NCI-H748 (cell line): ENCODE results near the gene KLK13.

Experiments
- DNase-seq: peaks from one replicate; lab custom pipeline; 2025; ENCODE audit not compliant: unreplicated experiment; lab: John Stamatoyannopoulos, UW

KLK13 gene

DNA sequence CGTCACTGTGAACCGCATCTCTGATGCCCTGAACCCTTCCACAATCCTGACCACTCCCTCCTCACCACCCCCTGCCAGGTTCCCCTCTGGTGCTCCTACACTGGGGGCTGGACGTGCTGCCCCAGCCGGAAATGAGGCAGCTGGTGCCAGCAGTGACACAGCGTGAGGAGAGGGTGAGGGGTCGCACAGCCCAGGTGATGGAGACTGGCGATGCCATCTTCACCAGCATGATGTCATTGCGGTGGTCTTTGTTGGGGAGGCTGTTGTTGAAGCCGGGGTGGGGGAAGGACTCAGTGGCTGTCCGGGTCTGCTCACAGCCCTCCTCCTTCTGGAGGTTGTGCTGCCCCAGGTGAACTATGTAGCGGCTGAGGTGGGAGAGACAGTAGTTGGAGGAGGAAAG, 40.9 kb downstream of the KLK13 start:
- DNase-seq: no peak

DNA sequence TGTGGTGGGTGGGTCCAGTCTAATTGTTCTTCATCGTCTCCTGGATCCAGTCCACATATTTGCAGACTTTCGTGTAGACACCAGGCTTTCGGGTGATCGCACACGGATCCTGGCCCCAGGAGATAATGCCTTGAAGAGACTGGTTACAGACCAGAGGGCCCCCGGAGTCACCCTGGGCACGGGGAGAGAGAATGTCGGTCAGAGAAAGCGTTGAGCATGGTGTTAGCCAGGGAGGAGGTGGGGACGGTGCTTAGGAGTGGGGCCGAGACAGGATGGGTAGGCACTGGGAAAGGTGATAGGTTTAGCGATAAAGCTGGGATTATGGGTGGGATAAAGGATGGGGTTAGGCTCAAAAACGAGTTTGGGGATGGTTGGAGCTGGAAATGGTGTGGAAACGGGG, 42.4 kb downstream of the KLK13 start:
- DNase-seq: no peak

DNA sequence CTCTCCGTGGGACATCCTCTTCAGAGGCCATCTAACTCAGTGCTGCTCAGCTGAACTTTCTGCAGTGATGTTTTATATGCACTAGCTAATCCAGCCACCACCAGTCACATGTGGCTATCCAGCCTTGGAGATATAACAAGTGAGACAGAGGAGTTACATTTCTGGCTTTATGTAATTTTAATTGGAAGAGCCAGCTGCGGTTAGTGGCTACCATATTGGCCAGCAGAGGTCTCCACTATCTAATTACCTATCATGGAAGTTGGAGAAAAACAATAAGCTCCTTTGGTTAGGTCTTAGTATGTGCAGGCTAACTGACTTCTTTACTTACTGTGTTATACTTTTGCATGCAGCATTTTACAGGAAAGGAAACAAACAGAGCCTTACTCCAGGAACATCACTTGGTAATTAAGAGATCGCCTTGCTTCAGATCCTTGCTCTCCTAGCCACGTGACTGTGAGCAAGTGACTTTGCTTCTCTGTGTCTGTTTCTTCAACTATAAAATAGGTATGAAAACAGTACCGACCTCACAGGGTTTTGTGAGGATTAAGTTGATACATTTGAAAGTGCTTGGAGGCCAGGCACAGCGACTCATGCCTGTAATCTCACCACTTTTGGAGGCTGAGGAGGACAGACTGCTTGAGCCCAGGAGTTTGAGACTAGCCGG, 43.8 kb downstream of the KLK13 start:
- peak; percentile 83 for DNase-seq

DNA sequence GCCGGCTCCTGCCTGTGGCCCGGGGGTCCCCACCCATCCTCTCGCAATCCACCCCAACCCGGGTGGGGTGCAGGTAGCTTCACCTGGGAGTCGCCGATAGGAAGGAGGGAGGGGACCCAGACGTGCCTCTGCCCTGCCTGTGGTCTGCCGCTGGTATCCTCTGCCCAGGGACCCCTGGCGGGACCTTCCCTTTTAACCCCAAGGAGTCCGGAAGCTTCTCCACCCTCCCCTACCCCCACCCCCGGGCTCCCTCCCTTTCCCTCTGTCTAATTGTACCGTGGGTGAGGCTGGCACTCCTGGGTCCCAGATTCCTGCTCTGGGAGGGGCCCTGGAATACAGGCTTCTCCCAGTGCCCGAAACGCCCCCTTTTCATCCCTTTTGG, 45.4 kb downstream of the KLK13 start, which contains the start of gene KLK10:
Gene KLK10, minus strand, starts transcription at position 166 of the 382 bp plus-strand sequence. CDS start 579 bp downstream, outside the sequence.
- no peak for DNase-seq

GRCh38 chr19:51018745-51019543, 45.9 kb downstream of the KLK13 start:
- DNase-seq: peak; percentile 57

DNA sequence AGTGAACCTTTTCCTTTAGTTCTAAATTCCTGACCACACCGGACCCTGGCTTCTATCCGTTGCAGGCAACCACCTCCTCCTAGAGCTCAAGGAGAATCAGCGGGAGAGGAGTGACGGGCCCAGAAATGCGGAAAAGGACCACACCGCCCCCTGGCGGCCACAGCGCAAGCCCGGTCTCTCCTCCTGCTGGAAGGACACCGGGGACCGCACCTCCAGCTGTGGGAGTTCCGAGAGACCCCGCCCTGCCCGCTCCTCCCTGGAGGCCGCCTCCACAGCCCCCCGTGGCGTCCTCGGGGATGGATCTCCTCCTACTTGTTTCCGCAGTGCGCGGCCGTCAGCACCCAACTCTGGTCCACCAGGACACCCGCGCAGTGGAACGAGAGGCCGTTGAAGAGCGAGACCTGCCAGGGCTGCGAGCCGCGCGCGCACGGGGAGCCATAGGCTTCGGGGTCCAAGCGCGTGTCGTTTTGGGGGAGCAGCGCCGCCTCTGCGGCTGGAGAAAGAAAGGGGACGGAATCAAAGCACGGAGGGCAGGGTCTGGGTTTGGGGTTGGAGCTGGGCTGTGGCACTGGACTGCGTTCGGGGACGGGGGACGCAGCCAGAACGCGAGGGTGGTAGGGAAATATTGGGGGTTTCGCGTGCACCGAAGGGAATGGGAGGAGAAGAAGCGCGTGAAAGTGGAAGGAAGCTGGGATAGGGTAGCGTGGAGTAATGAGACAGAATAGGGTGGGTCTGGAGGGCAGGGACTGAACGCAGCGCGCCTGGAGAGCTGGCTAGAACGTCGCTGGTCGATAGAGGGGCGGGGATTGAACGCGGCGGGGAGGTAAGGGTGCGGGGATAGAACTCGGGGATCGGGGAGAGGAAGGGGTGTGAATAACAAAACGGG, 47.9 kb downstream of the KLK13 start:
- peak; percentile 70 for DNase-seq

GRCh38 chr19:51015691-51016267, 49.1 kb downstream of the KLK13 start:
- no peak for DNase-seq

DNA sequence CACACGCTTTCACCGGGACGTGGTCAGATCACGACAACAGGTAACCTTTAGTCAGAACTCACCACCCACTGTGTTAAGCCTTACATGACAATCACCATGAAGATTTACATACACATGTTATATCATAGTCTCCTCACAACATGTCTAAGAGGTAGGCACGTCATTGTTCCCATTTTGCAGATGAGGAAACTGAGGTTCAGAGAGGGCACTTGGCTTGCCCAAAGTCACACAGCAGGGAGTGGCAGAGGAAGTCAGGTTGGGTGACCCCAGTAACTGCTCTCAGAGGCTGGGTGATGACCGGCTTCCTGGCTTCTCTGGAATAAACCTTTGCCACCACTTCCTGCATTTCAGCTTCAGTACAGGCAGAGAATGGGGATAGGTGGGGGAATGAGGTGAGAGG, 50.6 kb downstream of the KLK13 start:
- no peak for DNase-seq

GRCh38 chr19:51012661-51013190, 52.2 kb downstream of the KLK13 start:
- DNase-seq: no peak

- no peak for DNase-seq
These were observed 54.7 kb downstream of the KLK13 start for GRCh38 chr19:51010066-51010795.

DNA sequence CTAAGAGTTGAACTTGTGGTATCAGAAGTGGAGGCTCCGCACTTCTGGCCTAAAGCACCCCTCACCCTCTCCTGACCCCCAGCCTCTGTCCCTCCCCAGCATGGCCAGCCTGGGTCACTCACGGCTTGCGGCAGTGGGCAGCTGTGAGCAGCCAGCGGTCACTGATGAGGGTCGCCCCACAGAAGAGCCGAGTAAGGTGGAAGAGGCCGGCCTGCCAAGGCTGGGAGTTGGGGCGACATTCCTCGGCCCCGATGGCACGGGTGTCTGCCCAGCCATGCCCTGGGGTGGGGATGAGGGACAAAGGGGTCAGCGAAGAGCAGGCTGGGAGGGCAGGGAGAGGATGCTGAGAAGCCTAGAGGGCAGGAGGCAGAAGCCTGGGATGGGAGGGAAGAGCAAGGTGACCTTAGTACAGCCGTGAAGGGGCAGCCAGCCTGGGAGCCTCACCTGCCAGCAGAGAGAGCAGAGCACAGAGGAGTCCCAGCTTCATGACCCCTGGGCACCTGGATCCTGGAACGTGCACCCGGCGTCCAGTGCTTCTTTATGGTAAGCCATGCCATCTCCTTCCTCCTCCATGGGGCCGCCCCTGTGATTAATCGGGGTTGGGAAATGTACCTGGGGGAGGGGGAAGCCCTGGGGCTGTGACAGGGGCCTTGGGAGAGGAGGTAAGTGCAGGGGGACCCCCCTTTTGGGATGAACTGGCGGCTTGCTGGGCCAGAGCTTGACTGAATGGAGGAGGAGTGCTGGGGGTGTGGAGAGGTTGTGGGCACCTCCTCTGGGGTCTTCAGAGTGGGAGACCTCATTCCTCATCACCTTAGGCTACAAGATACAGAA, 55.6 kb downstream of the KLK13 start:
- no peak for DNase-seq

DNA sequence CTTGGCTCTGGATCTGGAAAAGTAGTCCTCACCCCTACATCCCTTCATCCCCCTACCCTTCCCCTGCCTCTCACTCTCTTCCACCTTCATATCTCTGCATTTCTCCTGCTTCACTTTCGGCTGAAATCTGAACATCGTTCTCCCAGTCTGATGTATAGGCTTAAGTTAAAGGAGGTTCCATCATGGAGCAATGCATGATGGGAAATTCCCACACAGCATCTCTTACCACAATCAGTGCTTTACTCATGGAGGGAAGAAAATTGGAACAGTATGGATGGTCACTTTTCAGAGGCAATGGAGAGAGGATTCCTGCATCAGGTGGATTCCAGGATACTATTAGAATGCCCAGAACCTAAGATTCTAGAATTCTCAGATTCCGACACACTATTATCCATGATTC, 57.4 kb downstream of the KLK13 start:
- DNase-seq: no peak

DNA sequence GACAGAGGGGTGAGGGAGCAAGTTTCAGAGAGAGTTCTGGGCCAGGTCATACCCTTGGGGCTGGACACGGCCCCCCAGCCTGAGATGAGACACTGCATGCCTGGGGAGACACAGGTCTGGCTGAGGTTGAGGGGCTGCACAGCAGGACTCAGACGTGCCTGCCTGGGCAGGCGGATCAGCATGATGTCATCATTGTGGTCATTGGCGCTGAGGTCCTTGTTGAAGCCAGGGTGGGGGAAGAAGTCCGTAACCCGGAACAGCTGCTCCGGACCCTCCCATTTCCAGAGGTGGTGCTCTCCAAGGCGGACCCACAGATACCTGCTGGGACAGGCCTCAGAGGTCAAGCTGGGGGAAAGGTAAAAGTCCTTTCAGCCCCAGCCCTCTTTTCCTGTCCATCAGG, 58.5 kb downstream of the KLK13 start:
- no peak for DNase-seq
